HG02981 (cell line): ENCODE results near the gene ATP8A2.

Experiments
- ATAC-seq: cut with Tn5 transposase; IDR thresholded peaks from one replicate; pipeline ENCODE4 v1.9.1; 2021; ENCODE audit warnings: mild to moderate bottlenecking, moderate library complexity; ENCODE audit not compliant: unreplicated experiment

ATP8A2 gene

DNA sequence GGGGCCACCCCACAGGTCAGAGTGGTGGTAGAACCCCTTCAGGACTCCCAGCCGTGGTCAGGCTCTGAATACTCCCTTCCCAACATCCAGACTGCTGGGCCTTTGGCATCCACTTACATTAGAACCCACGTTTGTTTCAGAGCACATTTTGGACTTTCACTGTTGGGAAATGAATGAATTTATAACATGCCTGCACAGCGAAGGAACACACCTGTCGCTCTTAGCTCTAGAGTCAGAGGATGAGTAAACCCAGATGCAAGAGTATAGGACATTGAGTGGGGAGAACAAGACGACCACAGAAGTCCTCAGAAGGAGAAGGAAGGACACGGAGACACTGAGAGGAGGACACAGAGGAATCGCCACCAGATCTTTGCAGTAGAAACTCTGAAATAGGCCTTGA lies 649.1 kb downstream of the ATP8A2 start:
- ATAC-seq = no peak

DNA sequence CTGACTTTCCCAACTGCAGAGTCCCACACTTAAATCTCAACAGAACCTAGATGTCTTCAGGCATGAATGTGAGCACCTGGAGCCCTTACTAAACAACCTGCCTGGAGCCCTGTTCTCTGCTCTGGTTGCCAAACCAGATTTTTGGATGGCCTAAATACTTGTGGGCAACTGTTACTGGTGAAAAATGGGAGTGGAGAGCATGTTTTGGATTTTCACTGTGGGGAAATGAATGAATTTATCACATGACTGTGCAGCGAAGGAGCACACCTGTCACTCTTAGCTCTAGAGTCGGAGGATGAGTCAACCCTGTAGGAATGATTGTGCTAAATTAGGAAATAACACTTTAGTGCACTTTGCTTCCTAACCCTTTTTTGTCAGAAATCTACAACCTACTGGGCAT lies 649.7 kb downstream of the ATP8A2 start:
- ATAC-seq = no peak

DNA sequence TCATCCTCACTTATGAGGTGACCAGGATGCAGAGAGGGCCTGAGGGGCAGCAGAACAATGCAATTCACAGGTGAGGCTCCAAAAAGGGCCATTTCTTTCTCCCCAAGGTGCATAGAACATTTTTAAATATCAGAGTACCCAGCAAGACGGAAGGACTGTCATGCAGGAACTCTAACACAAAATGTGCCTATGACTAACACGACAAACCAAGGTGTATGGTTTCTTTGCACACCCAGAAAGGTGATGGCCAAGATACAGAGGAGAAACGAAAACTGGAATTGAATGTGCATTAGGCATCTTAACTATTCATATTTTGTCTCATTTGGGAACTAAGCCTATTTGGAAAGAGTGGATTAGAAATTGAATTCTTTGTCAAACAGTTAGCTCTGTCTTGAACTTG lies 650.2 kb downstream of the ATP8A2 start:
- no peak for ATAC-seq

DNA sequence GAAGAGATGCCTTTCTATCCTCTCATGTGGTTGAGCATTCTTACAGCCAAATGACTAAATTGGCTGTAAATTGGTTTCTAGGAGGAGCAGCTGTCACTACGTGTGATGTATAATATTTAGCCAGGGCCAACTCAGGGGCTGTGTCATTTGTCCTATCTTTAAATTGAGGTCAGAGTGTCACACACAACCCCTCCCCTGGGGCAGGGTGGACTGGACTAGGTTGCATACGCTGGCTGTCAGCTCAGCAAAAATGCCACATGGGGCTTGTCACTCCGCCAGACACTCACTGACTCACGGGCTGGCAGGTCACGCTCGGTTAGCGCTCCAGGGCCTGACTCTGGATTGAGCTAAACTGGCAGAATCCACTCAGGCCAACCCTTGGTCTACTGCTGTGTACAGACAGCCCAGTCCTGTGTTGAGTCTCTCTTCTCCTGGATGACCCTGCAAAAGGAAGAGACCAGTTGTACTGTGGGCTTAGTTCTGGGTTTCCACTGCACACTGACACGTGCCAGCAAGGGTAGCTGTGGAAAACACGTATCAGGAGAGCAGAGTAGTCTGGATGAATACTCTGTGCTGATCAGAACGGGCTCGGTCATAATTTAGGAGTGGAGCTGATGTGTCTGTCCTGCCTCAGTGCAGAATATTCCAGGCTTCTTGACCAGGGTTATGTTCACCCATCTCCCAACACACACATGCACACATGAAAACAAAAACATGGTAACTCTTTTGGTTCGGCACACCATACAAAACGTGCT lies 650.9 kb downstream of the ATP8A2 start:
- no peak for ATAC-seq

DNA sequence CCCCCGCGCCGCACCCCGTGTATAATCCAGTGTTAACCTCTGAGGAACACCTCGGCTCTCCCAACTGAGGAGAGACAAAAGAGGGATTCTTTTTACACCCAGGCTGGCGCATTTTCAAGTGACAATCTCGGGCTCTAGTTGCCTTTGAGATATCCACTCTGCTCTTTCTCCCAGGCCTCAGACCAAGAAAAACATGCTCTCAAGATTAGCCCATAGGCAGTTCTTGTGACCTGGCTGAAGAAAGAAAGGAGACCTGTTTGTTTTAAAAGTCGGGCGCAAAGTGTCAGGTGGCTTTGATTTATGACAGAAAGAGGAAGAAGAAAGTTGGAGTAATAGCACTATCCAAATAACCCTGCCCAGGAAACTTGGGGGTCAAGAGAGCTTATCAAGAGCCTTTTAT lies 652.8 kb downstream of the ATP8A2 start:
- ATAC-seq = no peak

DNA sequence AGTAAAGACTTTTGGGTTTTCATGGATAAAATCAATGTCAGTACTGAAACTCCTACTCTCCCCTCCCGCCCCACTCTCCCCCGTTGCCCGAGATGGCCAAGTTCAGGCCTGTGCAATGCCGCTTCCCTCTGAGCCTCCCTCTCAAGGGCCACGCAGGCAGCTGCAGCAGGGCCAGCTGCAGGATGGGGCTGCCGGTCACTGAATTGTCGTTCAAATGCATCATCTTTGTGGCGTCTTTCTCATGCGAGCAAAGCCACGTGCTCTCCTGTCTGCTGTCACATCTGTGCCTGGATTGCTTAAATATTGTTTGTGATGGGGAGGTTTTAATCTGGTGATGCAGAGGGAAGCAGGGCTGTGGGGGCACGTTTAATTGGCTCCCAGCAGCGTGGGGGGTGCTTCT lies 653.4 kb downstream of the ATP8A2 start:
- ATAC-seq = no peak

DNA sequence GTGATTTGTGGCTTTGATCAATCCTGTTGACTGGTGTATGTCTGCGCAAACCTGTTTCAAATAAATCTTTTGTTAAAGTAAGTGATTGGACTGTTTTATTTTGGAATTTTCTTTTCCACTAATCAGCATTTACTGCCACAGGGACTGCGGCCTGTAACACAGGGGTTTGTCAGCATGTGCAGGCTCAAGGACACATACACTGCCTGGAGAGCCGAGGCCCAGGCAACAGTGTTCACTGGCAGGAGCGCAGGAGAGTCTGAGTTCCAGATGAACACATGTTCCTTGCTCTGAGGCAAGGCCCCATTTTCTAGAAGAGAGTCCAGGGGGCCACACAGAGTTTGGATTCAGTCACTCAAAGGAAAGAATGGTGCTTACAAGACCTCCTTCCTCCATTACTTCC lies 654.0 kb downstream of the ATP8A2 start:
- no peak for ATAC-seq

DNA sequence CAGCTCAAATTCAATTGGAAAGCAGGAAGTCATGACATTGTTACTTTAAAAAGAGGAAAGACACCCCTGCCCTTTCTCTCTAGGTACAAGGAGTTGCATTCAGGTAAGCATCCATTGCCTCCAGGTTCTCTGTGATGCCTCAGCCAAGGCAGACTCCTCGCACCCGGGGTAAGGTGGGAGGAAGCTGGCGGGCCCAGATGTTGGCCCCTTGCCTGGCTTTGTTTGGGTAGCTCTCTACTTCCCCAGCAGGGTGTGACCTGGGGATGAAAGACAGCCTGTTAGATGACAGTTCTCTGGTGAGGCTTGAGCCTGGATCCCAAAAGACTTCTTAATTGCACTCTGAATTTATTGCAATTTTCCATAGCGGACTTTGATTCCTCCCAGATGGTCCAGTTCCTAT lies 654.4 kb downstream of the ATP8A2 start:
- ATAC-seq = no peak

DNA sequence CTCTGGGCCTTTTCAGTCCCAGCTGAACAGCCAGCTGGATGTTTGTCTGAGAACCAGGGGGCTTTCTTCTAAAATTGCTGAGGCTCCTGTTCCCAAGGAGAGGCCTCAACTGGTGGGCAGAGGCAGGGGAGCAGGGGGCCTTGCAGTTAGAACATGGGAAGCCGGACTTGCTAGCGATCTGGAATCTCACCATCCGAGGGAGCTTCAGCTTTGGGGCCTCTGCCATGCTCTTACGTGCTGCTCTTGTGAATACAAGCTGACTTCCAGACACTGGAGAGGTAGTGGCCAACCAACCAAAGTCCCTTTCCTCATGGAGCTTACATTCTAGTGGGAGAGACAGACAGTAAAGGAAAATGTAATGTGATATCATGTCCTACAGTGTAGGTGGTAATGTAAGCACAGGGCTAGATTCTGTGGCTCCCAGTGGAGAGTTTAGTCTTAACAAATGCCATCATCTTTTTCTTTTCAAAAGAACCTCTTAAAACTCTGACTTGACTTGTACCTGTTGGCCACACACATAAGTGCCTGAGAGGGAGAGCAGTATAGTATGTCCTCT lies 657.9 kb downstream of the ATP8A2 start:
- no peak for ATAC-seq

DNA sequence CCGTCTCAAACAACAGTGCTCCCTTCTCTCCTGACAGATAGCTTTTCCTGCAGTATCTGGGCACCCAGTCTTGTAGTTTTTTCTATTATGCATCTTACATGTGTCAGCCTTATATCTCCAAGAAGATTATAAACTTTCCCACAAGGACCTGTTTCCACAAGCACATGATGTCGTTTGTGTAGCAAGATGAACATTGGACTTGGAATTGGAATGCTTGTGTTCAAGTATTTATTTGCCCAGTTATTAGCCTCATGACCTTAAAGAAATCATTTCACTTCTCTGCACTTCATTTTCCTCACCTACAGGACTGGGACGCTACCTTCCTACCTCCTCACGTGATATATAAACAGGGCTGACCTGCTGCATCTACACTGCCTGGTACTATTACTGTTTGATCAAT lies 658.6 kb downstream of the ATP8A2 start:
- no peak for ATAC-seq

DNA sequence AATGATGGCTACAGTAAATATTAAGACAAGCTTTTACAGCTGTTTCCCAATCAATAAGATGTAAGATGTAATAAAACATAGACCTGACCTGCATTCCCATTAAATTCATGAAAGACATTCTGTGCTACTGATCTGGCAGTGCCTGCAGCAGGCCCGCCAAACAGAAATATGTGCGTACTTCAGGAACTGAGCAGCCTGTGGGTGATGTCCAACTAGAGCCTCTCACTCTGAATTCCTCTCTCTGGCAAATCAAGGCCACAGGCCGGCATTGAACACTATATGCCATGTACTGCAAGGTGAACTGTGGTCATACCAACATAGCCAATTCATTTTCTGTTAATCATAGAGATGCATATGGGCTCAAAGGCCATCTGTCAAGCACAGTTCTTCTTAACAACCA lies 662.2 kb downstream of the ATP8A2 start:
- ATAC-seq = no peak

DNA sequence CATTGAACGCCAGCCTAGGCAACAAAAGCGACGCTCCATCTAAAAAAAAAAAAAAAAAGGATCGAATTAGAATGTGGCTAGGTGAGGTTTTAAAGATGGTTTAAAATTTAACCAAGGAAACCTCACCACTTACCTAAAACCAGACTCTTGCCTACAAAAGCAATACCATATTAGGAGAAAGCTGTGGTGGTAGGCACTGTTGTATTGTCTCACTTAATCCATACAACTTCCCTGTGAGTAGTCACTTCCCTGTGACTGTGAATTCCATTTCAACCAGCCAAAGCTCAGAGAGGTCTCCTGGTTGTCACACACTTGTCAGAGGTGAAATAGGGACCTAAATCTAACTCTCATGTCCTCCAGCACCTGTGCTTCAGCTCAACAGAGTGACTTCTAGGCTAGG lies 664.6 kb downstream of the ATP8A2 start:
- ATAC-seq = no peak

DNA sequence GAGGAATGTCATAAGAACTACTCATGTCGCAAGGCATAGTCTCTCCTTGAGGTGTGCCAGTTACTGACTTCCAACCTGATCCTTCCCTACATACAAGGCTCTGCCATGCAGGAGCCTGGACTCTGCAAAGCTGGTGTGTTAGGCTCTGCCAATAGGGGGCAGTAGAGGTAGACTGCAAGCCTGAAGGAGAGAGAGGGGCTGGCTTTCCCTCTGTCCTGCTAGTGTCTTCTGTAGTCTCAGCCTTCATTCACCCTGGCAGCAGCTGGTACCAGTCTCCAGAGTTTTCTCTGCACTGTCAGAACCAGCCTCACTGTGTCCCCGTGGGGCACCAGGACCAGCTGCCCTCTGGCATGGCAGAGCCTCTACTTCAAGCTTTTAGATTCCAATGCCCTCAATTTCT lies 665.5 kb downstream of the ATP8A2 start:
- ATAC-seq = no peak

DNA sequence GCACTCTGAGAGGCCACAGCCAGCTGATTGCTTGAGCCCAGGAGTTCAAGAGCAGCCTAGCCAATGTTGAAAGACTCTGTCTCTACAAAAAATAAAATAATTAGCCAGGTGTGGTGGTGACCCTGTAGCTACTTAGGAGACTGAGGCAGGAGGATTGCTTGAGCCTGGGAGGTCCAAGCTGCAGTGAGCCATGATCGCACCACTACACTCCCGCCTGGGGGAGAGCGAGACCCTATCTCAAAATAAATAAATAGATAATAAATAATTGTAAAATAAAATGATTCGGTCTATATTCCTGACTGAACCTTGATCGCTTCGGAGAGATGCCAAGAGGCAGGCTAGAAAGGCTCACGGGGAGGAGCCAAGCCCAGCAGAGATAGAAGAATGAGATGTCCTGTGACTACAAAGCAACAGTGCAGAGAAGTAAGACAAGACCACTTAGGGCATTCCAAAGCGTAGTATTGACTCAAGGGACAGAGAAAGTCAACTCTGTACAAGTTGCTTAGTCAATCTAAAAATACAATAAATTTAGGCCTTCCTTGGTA lies 667.2 kb downstream of the ATP8A2 start:
- no peak for ATAC-seq

DNA sequence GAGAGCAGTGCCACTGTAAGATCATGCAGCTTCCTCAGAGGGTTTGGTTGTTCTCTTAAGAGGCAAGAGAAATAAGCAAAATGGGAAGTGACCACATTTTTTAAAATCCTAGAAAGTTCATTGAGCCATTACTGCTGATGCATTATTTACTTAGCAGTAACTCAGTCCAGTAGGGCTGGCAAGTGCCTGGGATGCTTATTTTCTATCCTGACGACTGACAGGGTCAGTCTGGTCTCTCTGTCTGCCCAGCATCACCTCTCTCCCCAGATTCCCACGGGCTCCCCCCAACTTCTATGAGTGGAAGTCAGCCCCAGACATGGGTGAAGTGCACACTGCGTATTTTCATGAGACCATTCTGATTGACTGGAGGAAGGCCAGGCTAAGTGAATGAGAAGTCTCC lies 669.7 kb downstream of the ATP8A2 start:
- ATAC-seq = no peak

DNA sequence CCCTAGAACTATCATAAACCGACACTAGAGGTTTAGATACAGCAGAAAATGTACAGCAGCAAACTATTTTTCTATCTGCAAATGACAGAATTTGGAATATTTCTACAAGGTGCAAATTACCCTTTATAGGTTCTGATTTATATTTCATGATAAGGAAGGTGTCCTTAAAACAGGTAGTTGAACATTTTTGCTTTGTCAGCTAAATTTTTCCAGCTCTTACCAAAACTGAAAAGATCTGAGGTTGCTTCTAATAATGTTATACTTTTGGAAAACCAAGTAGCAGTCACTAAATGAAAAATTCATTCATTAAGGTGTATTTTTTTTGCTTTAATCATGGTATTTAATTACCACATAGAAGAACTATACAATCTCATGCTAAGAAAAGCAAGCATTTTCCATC lies 671.0 kb downstream of the ATP8A2 start:
- no peak for ATAC-seq

DNA sequence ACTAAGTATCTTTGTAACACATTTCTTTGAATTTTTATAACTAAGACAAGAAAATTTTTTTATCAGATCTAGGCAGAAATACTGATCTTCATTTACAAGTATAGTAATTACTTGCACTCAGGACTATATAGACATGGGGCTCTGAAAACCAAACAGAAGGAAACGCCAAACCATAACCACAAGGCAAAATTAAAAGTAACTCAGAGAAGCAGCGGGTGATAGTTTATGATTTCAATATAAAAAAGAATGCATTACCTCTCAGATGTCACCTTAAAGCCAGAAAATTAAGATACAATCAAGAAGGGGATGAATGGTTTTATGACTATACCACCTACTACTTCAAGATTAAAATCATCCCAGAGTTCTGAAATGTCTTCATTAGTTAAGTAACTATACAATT lies 673.4 kb downstream of the ATP8A2 start:
- ATAC-seq = no peak

DNA sequence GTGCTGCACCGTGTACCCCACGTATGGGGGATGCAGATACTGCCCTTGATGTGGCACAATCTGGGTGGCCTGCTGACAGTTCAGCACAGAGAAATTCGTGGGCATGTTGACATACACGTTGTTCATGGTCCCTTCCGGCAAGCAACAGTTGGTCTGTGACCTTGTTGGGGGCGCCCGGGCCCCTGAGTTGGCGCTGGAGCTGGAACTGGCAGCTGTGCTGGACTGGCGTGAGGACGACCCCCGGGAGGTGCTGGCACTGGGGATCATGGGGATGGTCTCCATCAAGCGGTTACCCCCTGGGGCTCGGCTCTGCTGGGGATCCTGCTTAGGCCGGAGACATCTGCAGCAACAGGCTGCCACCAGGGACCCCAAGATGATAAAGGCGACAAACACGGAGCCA lies 674.9 kb downstream of the ATP8A2 start:
- ATAC-seq = no peak

DNA sequence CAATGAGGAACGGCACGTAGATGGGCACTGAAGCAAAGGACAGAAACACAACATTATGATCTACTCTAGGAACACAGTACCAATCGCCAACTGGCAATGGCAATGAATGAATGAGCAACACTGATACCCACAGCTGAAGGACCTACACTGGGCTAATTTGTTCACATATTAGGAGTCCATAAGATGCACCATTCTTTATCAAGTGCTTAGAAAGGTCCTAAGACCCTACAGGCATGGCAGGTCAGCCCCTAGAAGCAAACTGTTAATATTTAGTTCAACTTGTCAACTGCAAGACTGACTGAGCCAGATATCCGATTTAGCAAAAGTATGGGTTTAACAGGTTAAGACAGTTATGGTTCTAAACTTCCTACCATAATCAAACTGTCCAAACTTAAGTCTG lies 675.3 kb downstream of the ATP8A2 start:
- no peak for ATAC-seq

DNA sequence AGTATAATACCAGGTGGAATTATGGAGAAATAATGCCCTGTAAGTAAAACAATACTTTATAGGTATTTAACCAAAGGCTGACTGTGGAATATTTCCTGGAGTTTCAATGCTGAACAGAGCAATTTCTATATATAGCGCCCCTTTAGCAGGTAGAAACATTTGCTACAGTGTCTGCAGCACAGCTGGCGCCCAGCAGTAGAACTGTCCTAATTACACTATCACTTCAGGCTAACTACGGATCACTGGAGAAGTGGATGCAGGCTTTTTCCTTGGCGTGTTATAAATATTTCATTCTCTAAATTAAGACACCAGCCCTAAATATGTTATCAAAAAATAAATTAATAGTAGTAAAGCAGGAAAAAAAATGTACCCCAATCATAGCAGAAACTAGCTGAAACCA lies 677.0 kb downstream of the ATP8A2 start:
- no peak for ATAC-seq

DNA sequence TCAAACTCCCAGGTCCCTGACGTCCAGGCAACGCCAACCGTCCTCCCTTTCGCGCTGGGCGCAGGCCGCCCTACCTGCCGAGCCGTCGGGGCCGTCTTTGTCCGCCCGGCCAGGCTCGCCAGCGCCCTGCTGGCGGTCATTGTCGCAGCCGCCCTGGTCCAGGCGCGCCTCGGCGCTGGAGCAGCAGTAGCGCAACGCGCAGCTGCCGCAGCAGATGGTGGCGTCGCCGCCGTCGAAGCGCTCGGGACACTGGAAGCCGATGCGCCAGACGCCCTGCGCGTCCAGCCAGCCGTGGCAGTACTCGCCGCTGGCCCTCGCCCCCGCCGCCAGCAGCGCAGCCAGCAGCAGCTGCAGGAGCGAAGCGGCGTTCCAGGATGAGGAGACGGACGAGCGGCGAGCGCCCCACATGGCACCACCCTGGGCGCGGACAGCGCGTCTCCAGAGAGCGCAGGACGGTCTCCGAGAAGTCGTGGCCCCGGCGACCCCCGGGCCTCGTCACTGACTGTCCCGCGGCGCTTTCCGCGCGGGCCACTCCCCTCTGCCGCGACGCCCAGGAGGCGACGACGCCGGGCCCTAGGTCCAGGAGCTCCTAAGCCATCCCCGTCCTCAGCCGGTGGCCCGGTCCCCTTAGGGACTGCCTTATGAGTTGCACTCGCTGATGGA lies 678.9 kb downstream of the ATP8A2 start:
- no peak for ATAC-seq

DNA sequence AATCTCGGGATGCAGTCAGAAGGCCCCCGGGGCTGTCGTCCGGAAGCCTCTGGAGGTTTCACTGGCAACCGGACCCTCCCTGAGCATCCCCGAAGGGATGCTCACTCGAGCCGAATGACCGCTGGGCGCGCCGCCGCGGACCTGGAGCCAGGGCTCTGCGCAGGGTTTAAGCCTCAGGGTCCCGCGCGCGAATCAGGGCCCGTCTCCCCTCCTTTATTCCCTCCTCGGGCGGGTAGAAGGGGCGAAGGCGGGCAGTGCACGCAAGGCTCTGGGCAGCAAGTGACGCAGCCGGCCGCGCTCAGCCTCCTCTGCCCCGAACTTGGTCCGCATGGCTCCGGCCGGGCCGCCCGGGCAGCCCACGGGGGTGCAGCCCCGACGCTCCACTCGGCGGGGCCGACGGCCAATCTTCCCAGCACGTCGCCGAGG lies 679.5 kb downstream of the ATP8A2 start:
- ATAC-seq = no peak
